ENCODE results near the gene C10orf71. TPM values are rescaled to one million over a fixed set of nuclear protein-coding genes. Genes with fewer than 3 reads are reported as not detected.

C10orf71 gene
- total RNA-seq, 4 donors from 2014 or later = not detected

DNA sequence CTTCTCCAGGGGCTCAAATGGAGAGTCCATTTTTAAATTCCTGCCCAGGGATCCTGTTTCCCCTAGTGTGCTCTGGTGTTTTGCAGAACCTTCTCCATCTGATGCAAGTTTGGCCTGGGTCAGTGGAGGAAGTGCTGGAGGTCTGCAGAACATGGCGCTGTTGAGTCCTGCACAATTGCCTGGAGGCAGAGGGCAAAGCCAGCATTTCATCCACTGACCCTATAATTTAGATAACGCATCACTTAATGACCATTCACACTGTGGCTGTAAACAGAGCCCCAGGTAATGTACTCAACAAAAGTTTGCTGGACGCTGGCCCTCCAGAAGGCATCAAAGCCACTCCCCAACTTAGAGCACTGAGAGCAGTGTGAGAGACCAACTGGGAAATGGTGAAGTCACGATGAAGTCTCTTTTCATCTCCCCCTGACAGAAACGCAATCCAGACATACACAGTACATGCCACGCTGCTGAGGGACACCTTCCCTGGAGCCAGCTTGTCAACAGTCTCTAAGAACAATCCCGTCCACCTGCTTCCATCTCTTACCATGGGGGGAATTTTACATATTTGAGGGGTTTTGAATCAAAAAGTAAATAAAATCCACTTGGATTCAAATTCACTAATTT, 13.4 kb downstream of the C10orf71 start:
- Histone ChIP-seq H3K36me3 (no peaks in the 10 kb centered on the region), H3K4me3 (no peak overlapping the region), H3K9me3 (no peaks in the 10 kb centered on the region), H3K4me1 (no peaks in the 10 kb centered on the region), H3K27me3 (no peaks in the 10 kb centered on the region), H3K27ac (no peak overlapping the region)
- no peak for TF ChIP-seq EP300 (IDR thresholded peaks at IDR 0.05)
- TF ChIP-seq, protein P1, sequence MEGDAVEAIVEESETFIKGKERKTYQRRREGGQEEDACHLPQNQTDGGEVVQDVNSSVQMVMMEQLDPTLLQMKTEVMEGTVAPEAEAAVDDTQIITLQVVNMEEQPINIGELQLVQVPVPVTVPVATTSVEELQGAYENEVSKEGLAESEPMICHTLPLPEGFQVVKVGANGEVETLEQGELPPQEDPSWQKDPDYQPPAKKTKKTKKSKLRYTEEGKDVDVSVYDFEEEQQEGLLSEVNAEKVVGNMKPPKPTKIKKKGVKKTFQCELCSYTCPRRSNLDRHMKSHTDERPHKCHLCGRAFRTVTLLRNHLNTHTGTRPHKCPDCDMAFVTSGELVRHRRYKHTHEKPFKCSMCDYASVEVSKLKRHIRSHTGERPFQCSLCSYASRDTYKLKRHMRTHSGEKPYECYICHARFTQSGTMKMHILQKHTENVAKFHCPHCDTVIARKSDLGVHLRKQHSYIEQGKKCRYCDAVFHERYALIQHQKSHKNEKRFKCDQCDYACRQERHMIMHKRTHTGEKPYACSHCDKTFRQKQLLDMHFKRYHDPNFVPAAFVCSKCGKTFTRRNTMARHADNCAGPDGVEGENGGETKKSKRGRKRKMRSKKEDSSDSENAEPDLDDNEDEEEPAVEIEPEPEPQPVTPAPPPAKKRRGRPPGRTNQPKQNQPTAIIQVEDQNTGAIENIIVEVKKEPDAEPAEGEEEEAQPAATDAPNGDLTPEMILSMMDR (IDR thresholded peaks at IDR 0.05) = no peak
- no peak for TF ChIP-seq POLR2A (IDR thresholded peaks at IDR 0.05)
- TF ChIP-seq POLR2AphosphoS5 (IDR thresholded peaks at IDR 0.05) = no peak
- 57% methylated on average over 7 of the region's 7 CpGs for WGBS
- peak in 1 of 2 donors; percentile 28 for DNase-seq (ENCODE audit: low spot score in 2 of 2)

DNA sequence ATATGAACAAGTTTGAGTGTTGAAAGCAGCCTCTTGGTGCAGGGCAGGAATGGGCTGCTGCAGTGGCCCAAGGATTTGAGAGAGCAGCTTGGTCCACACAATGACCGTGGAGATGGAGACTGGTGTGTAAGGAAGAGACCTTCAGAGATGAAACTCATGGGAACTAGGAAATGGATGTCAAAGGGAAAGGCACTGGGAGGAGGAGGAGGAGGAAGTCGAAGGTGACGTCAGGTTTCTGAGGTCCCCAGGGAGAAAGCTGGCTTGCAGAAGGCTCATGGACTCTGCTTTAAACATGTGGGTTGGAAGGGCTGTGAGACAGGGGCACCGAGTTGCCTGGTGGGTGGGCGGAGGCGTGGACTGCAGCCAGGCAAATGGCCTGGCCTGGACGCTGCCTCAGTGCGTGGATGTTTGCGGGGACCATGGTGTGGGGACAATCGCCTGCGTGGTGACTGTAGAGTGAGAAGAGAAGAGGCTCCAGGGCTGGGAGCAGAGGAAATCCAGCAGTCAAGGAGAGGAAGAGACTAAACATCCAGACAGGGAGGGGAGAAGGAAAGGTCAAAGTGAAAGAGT, 14.6 kb downstream of the C10orf71 start:
- Histone ChIP-seq H3K9me3 (no peaks in the 10 kb centered on the region), H3K4me3 (no peak overlapping the region), H3K27me3 (no peaks in the 10 kb centered on the region), H3K36me3 (no peaks in the 10 kb centered on the region), H3K4me1 (no peaks in the 10 kb centered on the region), H3K27ac (no peak overlapping the region)
- DNase-seq (ENCODE audit: low spot score in 2 of 2) = no peak
- TF ChIP-seq EP300 (IDR thresholded peaks at IDR 0.05) (no peak), POLR2A (IDR thresholded peaks at IDR 0.05) (no peak), POLR2AphosphoS5 (IDR thresholded peaks at IDR 0.05) (no peak)
- TF ChIP-seq, protein P1 (IDR thresholded peaks at IDR 0.05) = no peak
- 89% methylated on average over 11 of the region's 11 CpGs for WGBS

DNA sequence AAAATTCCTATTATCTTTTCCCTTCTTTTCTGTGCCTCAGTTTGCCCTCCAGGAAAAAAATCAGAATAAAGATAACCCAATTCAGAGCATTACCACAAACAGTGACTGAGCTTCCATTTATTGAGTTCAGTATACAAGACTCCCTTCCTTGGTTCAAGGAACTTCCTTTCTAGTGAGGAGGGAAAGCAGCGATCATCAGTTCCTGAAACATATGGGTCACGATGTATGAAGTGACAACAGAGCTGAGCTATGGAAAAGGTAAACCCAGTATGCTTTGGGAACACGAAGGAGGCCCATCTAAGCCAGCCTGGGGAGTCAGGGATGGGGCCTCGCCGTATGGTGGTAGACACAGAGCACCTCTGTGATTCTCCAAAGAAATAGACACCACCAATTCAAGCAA, 15.8 kb downstream of the C10orf71 start:
- Histone ChIP-seq H3K27me3 (no peaks in the 10 kb centered on the region), H3K27ac (no peak overlapping the region), H3K4me1 (no peaks in the 10 kb centered on the region), H3K9me3 (no peaks in the 10 kb centered on the region), H3K36me3 (no peaks in the 10 kb centered on the region), H3K4me3 (no peak overlapping the region)
- no peak for DNase-seq (ENCODE audit: low spot score in 2 of 2)
- 90% methylated on average over 5 of the region's 5 CpGs for WGBS
- TF ChIP-seq, protein P1 (IDR thresholded peaks at IDR 0.05) = no peak
- TF ChIP-seq POLR2AphosphoS5 (IDR thresholded peaks at IDR 0.05) = no peak
- no peak for TF ChIP-seq POLR2A (IDR thresholded peaks at IDR 0.05)
- TF ChIP-seq EP300 (IDR thresholded peaks at IDR 0.05) = no peak

DNA sequence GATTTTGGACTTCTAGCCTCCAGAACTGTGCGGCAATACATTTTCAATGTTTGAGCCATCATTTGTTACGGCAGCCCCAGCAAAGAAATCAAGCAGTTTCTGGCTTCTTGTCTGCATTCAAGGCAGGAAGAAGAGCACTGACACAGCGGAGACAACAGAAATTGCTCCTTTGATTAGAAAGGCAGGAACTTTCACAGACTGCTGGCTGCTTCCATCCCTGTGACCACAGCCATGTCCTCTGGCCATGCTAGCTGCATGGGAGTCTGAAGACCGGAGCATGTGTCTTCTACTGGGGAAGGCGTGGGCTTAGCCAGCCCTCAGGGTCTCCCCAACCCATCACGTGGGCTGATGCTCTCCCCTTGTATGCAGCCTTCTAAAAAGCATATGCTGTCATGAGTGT, 19.1 kb downstream of the C10orf71 start:
- Histone ChIP-seq H3K4me1 (peaks cover 5% of the 10 kb centered on the region), H3K36me3 (no peaks in the 10 kb centered on the region), H3K9me3 (no peaks in the 10 kb centered on the region), H3K27ac (no peak overlapping the region), H3K27me3 (no peaks in the 10 kb centered on the region), H3K4me3 (no peak overlapping the region)
- DNase-seq (ENCODE audit: low spot score in 2 of 2) = no peak
- TF ChIP-seq POLR2AphosphoS5 (IDR thresholded peaks at IDR 0.05) = no peak
- no peak for TF ChIP-seq POLR2A (IDR thresholded peaks at IDR 0.05)
- TF ChIP-seq EP300 (IDR thresholded peaks at IDR 0.05) = no peak
- TF ChIP-seq, protein P1 (IDR thresholded peaks at IDR 0.05) = no peak
- 84% methylated on average over 6 of the region's 6 CpGs for WGBS

DNA sequence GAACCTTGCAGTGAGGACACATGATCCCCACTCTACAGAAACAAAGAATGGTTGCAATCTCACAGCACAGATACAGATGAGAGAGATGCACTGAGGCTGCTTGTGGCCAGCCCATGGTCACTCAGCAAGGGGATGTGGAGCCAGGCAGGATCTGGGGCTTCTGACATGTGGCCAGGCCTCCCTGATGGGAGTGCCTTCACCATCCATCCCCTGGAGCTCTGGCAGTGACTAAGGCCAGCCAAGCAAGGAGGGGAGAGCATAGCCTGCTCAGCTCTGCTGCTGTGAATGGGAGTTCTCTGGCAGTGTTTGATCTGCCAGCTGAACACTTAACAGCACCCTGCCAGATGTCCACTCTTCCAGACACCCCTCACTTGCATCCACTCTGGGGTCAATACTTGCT, 19.8 kb downstream of the C10orf71 start:
- Histone ChIP-seq H3K4me1 (peaks cover 7% of the 10 kb centered on the region), H3K9me3 (no peaks in the 10 kb centered on the region), H3K27me3 (no peaks in the 10 kb centered on the region), H3K36me3 (no peaks in the 10 kb centered on the region), H3K27ac (no peak overlapping the region), H3K4me3 (no peak overlapping the region)
- no peak for DNase-seq (ENCODE audit: low spot score in 2 of 2)
- TF ChIP-seq, protein P1 (IDR thresholded peaks at IDR 0.05) = no peak
- no peak for TF ChIP-seq EP300 (IDR thresholded peaks at IDR 0.05)
- TF ChIP-seq POLR2A (IDR thresholded peaks at IDR 0.05) = no peak
- no peak for TF ChIP-seq POLR2AphosphoS5 (IDR thresholded peaks at IDR 0.05)
